ENCODE results near the gene SNX20. TPM values are rescaled to one million over a fixed set of nuclear protein-coding genes. Genes with fewer than 3 reads are reported as not detected.

SNX20 gene
- total and polyA plus RNA-seq, 9 donors, result 0.38 to 2.7 (median 0.82) TPM

DNA sequence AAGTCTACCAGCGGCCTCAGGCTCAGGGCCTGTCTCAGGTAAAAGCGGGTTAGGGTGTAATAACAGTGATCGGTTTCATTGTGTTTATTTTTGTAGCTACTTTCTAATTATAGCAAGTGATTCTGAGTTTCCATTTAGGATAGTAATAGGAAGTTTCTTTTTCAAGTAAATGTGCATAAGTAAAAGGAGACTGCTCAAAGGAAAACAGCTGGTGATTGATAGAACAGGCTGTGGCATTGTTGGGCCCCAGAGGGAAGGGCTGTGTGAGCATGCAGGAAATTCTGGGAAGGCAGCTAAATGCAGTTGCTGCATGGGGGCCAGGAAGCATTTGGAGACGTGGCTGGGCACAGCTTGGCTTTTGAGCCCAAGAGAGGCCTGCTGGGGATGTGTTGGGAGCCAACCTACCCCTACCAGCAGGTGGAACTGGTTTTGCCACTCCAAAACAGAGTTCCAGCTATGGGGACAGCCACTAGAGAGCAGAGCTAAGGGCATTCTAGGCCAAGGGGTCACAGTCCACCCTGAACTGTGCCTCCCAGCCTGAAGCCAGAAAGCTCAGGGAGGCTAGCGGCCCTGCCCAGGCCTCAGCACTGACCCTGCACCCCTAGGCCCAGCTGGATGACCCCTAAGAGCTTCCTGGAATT is 12.6 kb downstream of the SNX20 start:
- H3K4me1 ChIP-seq (ENCODE audit: insufficient read depth), result peaks cover 1% of the 10 kb centered on the region
- no peak overlapping the region for H3K27ac ChIP-seq
- no peaks in the 10 kb centered on the region for H3K36me3 ChIP-seq
- 70 to 79% (median 75%) methylated on average over 4 to 5 of the region's 5 CpGs for WGBS, 3 donors
- DNase-seq, result no peak
- no peak for TF ChIP-seq POLR2A (IDR thresholded peaks at IDR 0.05)
- no peak for TF ChIP-seq EP300 (IDR thresholded peaks at IDR 0.05)
- TF ChIP-seq CTCF (IDR thresholded peaks at IDR 0.05), result no peak
- no peaks in the 10 kb centered on the region for H3K27me3 ChIP-seq
- intact Hi-C loops (cut with DNase I), result loop anchor here (5.0 to 10.0 kb wide), 5 partner anchors 124 to 644 kb away; partner anchors contain the start of genes CNEP1R1 (in 1 of the 4) and NKD1 (in 1 of the 4)
- H3K9me3 ChIP-seq, result no peaks in the 10 kb centered on the region
- H3K4me3 ChIP-seq, result no peak overlapping the region

DNA sequence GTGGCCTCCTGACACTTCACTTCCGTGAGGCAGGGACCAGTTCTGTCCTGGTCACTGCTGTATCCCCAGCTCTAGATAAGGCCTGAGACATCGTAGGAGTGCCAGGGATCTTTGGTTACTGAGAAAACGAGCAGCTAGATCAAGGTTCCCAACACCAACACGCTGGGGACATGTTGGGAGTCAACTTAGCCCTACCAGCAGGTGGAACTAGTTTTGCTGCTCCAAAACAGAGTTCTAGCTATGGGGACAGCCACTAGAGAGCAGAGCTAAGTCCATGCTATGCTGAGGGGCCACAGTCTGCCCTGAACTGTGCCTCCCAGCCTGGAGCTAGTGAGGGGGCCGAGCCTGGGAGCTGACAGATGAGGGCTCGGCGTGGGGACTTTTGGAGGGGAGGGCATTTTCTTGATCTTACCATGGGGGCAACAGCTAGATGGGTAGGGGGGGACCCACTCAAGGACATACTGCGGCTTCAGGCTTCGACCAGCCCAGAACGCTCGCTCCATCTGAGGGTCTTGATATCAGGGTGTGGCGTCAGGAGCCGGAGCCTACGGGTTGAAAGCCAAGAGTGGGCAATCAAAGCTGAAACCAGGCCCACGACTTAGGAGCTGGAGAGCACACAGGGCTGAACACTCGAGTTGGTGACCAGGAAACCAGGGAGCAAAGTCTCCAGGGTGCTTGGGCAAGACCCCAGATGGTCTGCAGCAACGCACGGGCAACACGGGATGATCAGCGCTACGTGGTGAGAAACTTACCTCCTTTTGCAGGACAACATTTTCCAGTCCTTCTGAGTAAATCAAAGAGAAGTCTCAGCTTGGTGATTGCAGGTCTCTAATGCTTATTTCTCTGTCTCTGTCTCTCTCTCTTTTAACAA is 13.4 kb downstream of the SNX20 start:
- WGBS, 3 donors, result 89 to 91% (median 89%) methylated on average over 21 of the region's 21 CpGs
- H3K36me3 ChIP-seq, result no peaks in the 10 kb centered on the region
- no peaks in the 10 kb centered on the region for H3K27me3 ChIP-seq
- H3K4me1 ChIP-seq (ENCODE audit: insufficient read depth), result peaks cover 1% of the 10 kb centered on the region
- intact Hi-C loops (cut with DNase I), result loop anchor here (5.0 to 10.0 kb wide), 5 partner anchors 123 to 643 kb away; partner anchors contain the start of genes CNEP1R1 (in 1 of the 4) and NKD1 (in 1 of the 4)
- H3K27ac ChIP-seq, result no peak overlapping the region
- no peak overlapping the region for H3K4me3 ChIP-seq
- H3K9me3 ChIP-seq, result no peaks in the 10 kb centered on the region
- no peak for DNase-seq
- no peak for TF ChIP-seq EP300 (IDR thresholded peaks at IDR 0.05)
- TF ChIP-seq CTCF (IDR thresholded peaks at IDR 0.05), result no peak
- no peak for TF ChIP-seq POLR2A (IDR thresholded peaks at IDR 0.05)

- 85 to 89% (median 88%) methylated on average over 9 of the region's 9 CpGs for WGBS, 3 donors
- TF ChIP-seq EP300 (IDR thresholded peaks at IDR 0.05) (no peak), CTCF (IDR thresholded peaks at IDR 0.05) (no peak), POLR2A (IDR thresholded peaks at IDR 0.05) (no peak)
- DNase-seq, result no peak
- Histone ChIP-seq H3K9me3 (no peaks in the 10 kb centered on the region), H3K4me3 (no peak overlapping the region), H3K36me3 (no peaks in the 10 kb centered on the region), H3K27me3 (no peaks in the 10 kb centered on the region), H3K27ac (no peak overlapping the region), H3K4me1 (ENCODE audit: insufficient read depth) (peaks cover 1% of the 10 kb centered on the region)
- intact Hi-C loops (cut with DNase I), result loop anchor here (5.0 to 10.0 kb wide), 5 partner anchors 122 to 642 kb away; partner anchors contain the start of genes CNEP1R1 (in 1 of the 4) and NKD1 (in 1 of the 4)
Observed at GRCh38 chr16:50666658-50667496, 14.2 kb downstream of the SNX20 start.

Data from ovary (tissue), 9 donors.